Measurements from ENCODE around the gene MGST3.

DNA sequence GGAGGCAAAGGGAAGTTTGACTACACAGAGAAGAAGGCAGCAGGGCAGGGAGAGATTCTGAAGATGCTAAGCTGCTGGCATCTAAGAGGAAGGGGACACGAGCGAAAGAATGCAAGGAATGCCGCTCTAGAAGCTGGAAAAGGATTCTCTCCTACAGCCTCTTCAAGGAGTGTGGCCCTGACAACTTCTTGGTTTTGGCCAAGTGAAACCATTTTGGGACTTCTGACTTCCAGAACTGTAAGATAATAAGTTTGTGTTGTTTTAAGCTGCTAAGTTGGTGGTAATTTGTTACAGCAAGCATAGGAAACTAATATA is 28.5 kb downstream of the MGST3 start:
- TF ChIP-seq EZH2 (IDR thresholded peaks at IDR 0.05) (no peak), POLR2AphosphoS5 (IDR thresholded peaks at IDR 0.05; ENCODE audit: borderline replicate concordance, low read depth, low read length) (no peak), FOXP2 (optimal IDR thresholded peaks at IDR 0.05; ENCODE audit: control extremely low read depth, extremely low read length, insufficient read depth) (no peak)
